Measurements from ENCODE around the gene MAPK1.
"Not testable (repeated sequence)": the region's sequence is repeated elsewhere in the genome, so short reads cannot be mapped to it uniquely, and the experiment has no call there.

Gene MAPK1

DNA sequence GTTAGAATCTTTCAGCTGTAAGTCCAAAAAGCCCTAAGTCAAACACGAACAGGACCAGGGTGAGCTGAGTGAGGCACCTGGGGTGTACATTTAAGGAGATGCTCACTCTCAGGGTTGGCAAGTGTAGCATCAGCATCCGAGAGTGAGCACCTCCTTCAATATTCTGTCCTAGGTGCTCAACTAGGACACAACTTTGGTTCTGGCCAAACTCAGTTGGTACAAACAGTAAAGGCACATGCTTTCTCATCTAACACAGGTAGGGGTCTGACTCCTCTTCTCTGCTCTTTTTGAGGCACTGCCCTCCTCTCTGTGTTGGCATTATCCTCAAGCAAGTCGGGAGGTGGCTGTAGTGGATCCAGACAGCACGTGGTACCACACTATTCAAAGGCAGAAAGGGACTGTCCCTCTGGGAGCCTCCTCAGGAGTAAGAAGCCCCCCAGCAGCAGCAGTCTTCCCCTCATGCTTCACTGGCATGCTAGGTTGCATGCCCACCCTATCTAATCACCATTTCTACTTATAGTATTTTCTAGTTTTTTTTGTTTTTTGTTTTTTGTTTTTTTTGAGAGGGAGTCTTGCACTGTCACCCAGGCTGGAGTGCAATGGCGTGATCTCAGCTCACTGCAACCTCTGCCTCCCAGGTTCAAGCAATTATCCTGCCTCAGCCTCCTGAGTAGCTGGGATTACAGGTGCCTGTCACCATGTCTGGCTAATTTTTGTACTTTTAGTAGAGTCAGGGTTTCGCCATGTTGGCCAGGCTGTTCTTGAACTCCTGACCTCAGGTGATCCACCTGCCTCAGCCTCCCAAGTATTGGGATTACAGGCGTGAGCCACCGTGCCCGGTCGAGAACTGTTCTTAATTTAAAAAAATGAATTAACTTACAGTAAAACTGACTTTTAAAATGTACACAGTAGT is 14.7 kb upstream of the MAPK1 start:
- TF ChIP-seq ZNF8 (CRISPR knock-in tag; IDR thresholded peaks at IDR 0.05) = no peak
- TF ChIP-seq ISL1 (CRISPR knock-in tag; IDR thresholded peaks at IDR 0.05) = no peak
- TF ChIP-seq ESRRG (CRISPR knock-in tag; IDR thresholded peaks at IDR 0.05) = no peak
- TF ChIP-seq GLIS3 (CRISPR knock-in tag; IDR thresholded peaks at IDR 0.05) = no peak
- TF ChIP-seq TCF4 (CRISPR knock-in tag; IDR thresholded peaks at IDR 0.05; ENCODE audit: borderline replicate concordance) = no peak
- TF ChIP-seq CSDC2 (CRISPR knock-in tag; IDR thresholded peaks at IDR 0.05) = no peak
- no peak for TF ChIP-seq TOX (CRISPR knock-in tag; IDR thresholded peaks at IDR 0.05; ENCODE audit: borderline replicate concordance)
- TF ChIP-seq RARB (CRISPR knock-in tag; IDR thresholded peaks at IDR 0.05) = no peak
- TF ChIP-seq, protein P1, sequence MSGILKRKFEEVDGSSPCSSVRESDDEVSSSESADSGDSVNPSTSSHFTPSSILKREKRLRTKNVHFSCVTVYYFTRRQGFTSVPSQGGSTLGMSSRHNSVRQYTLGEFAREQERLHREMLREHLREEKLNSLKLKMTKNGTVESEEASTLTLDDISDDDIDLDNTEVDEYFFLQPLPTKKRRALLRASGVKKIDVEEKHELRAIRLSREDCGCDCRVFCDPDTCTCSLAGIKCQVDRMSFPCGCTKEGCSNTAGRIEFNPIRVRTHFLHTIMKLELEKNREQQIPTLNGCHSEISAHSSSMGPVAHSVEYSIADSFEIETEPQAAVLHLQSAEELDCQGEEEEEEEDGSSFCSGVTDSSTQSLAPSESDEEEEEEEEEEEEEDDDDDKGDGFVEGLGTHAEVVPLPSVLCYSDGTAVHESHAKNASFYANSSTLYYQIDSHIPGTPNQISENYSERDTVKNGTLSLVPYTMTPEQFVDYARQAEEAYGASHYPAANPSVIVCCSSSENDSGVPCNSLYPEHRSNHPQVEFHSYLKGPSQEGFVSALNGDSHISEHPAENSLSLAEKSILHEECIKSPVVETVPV (CRISPR knock-in tag; IDR thresholded peaks at IDR 0.05) = no peak
- no peak for TF ChIP-seq ZNF565 (CRISPR knock-in tag; conservative IDR thresholded peaks at IDR 0.05; ENCODE audit: low read depth)
- no peak for TF ChIP-seq ZC3H10 (CRISPR knock-in tag; IDR thresholded peaks at IDR 0.05)
- TF ChIP-seq ZNF70 (CRISPR knock-in tag; IDR thresholded peaks at IDR 0.05) = no peak
- no peak for TF ChIP-seq SNAI2 (CRISPR knock-in tag; IDR thresholded peaks at IDR 0.05)
- TF ChIP-seq ARNTL (CRISPR knock-in tag; IDR thresholded peaks at IDR 0.05; ENCODE audit: borderline replicate concordance, low read depth) = no peak
- no peak for ATAC-seq

DNA sequence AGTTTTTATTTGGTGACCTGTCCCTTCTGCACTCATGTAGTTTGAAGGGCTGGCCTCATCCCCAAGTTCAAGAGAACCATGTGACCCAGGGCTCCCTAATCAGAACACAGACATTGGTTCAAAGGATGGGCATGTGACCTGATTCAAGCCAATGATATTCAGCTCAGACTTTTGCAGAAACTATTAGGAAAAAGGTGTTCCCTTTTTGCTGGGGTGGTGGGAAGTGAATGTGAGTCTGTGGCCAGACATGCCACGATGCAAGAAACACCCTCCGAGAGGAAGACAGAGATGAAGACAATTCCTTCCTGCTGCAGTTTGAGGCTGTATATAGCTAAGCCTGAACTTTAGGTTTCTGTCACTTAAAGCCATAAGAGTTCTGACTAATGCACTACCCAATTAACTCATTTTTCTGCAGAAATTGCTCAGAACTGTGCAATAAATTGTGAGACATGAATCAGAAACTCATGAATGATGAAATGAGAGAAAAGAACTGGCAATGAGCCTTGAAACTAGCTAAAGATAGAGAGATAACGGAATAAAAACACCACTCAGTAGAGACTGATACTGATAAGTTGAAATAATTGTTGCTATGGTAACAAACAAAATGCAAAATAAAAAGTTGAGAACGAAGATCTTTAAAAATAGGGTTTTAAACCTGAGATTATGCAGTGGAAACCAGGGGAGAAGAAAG is 9.2 kb upstream of the MAPK1 start:
- TF ChIP-seq ISL1 (CRISPR knock-in tag; IDR thresholded peaks at IDR 0.05) (peak; percentile 94), PPARA (CRISPR knock-in tag; IDR thresholded peaks at IDR 0.05; ENCODE audit: borderline replicate concordance) (no peak), OSR1 (CRISPR knock-in tag; IDR thresholded peaks at IDR 0.05) (no peak)
- ATAC-seq = peak; percentile 82

DNA sequence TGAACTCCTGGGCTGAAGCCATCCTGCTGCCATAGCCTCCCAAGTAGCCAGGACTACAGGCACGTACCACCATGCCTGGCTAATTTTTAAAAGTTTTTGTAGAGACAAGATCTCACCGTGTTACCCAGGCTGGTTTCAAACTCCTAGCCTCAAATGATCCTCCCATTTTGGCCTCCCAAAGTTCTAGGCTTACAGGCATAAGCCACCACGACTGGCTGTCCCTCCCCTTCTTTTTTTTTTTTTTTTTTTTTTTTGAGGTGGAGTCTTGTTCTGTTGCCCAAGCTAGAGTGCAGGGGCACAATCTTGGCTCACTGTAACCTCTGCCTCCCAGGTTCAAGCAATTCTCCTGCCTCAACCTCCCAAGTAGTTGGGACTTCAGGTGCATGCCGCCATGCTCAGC is 7.5 kb upstream of the MAPK1 start:
- not testable (repeated sequence) for ATAC-seq

DNA sequence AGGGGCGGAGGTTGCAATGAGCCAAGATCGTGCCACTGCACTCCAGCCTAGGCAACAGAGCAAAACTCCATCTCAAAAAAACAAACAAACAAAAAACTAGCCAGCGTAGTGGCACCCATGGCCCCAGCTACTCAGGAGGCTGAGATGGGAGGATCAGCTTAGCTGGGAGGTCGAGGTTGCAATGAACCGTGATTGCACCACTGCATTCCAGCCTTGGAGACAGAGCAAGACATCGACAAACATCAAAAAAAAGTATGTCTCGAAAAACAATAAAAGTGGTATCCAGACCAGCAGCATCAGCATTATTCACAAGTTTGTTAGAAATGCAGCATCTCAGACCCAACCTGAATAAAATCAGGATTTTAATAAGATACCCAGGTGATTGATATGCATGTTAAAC is 6.2 kb upstream of the MAPK1 start:
- no peak for TF ChIP-seq ZFP30 (CRISPR knock-in tag; IDR thresholded peaks at IDR 0.05)
- TF ChIP-seq, protein P2, sequence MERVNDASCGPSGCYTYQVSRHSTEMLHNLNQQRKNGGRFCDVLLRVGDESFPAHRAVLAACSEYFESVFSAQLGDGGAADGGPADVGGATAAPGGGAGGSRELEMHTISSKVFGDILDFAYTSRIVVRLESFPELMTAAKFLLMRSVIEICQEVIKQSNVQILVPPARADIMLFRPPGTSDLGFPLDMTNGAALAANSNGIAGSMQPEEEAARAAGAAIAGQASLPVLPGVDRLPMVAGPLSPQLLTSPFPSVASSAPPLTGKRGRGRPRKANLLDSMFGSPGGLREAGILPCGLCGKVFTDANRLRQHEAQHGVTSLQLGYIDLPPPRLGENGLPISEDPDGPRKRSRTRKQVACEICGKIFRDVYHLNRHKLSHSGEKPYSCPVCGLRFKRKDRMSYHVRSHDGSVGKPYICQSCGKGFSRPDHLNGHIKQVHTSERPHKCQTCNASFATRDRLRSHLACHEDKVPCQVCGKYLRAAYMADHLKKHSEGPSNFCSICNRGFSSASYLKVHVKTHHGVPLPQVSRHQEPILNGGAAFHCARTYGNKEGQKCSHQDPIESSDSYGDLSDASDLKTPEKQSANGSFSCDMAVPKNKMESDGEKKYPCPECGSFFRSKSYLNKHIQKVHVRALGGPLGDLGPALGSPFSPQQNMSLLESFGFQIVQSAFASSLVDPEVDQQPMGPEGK (CRISPR knock-in tag; IDR thresholded peaks at IDR 0.05; ENCODE audit: borderline replicate concordance) = no peak
- TF ChIP-seq ZFP3 (CRISPR knock-in tag; IDR thresholded peaks at IDR 0.05) = no peak
- no peak for TF ChIP-seq ZC3H10 (CRISPR knock-in tag; IDR thresholded peaks at IDR 0.05)
- TF ChIP-seq TCF4 (CRISPR knock-in tag; IDR thresholded peaks at IDR 0.05; ENCODE audit: borderline replicate concordance) = no peak
- TF ChIP-seq, protein P3, sequence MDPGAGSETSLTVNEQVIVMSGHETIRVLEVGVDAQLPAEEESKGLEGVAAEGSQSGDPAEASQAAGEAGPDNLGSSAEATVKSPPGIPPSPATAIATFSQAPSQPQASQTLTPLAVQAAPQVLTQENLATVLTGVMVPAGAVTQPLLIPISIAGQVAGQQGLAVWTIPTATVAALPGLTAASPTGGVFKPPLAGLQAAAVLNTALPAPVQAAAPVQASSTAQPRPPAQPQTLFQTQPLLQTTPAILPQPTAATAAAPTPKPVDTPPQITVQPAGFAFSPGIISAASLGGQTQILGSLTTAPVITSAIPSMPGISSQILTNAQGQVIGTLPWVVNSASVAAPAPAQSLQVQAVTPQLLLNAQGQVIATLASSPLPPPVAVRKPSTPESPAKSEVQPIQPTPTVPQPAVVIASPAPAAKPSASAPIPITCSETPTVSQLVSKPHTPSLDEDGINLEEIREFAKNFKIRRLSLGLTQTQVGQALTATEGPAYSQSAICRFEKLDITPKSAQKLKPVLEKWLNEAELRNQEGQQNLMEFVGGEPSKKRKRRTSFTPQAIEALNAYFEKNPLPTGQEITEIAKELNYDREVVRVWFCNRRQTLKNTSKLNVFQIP (CRISPR knock-in tag; IDR thresholded peaks at IDR 0.05; ENCODE audit: borderline replicate concordance, low read depth) = no peak
- TF ChIP-seq PPARA (CRISPR knock-in tag; IDR thresholded peaks at IDR 0.05; ENCODE audit: borderline replicate concordance) = no peak
- no peak for TF ChIP-seq TOX (CRISPR knock-in tag; IDR thresholded peaks at IDR 0.05; ENCODE audit: borderline replicate concordance)
- TF ChIP-seq ISL1 (CRISPR knock-in tag; IDR thresholded peaks at IDR 0.05) = no peak
- no peak for TF ChIP-seq ZNF8 (CRISPR knock-in tag; IDR thresholded peaks at IDR 0.05)
- no peak for TF ChIP-seq ARNTL (CRISPR knock-in tag; IDR thresholded peaks at IDR 0.05; ENCODE audit: borderline replicate concordance, low read depth)
- TF ChIP-seq ZNF565 (CRISPR knock-in tag; conservative IDR thresholded peaks at IDR 0.05; ENCODE audit: low read depth) = no peak
- TF ChIP-seq GLIS3 (CRISPR knock-in tag; IDR thresholded peaks at IDR 0.05) = no peak
- no peak for TF ChIP-seq ZNF70 (CRISPR knock-in tag; IDR thresholded peaks at IDR 0.05)
- TF ChIP-seq, protein P4, sequence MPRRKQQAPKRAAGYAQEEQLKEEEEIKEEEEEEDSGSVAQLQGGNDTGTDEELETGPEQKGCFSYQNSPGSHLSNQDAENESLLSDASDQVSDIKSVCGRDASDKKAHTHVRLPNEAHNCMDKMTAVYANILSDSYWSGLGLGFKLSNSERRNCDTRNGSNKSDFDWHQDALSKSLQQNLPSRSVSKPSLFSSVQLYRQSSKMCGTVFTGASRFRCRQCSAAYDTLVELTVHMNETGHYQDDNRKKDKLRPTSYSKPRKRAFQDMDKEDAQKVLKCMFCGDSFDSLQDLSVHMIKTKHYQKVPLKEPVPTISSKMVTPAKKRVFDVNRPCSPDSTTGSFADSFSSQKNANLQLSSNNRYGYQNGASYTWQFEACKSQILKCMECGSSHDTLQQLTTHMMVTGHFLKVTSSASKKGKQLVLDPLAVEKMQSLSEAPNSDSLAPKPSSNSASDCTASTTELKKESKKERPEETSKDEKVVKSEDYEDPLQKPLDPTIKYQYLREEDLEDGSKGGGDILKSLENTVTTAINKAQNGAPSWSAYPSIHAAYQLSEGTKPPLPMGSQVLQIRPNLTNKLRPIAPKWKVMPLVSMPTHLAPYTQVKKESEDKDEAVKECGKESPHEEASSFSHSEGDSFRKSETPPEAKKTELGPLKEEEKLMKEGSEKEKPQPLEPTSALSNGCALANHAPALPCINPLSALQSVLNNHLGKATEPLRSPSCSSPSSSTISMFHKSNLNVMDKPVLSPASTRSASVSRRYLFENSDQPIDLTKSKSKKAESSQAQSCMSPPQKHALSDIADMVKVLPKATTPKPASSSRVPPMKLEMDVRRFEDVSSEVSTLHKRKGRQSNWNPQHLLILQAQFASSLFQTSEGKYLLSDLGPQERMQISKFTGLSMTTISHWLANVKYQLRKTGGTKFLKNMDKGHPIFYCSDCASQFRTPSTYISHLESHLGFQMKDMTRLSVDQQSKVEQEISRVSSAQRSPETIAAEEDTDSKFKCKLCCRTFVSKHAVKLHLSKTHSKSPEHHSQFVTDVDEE (CRISPR knock-in tag; IDR thresholded peaks at IDR 0.05) = no peak
- TF ChIP-seq, protein P1 (CRISPR knock-in tag; IDR thresholded peaks at IDR 0.05) = no peak
- TF ChIP-seq SNAI2 (CRISPR knock-in tag; IDR thresholded peaks at IDR 0.05) = no peak
- ATAC-seq = no peak

DNA sequence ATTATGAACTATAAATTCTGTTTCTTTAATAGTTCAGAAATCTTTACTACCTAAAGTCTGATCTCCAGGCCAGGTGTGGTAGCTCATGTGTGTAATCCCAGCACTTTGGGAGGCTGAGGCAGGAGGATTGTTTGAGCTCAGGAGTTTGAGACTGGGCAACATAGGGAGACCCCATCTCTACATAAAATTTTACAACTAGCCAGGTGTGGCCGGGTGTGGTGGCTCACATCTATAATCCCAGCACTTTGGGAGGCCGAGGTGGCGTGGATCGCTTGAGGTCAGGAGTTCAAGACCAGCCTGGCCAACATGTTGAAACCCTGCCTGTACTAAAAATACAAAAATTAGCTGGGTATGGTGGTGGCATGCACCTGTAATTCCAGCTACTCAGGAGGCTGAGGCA is 5.3 kb upstream of the MAPK1 start:
- ATAC-seq = not testable (repeated sequence)

Measured in SK-N-SH treated with all-trans-retinoic acid at 6 μM for 48 hours (cell line).